Ramos (cell line): ENCODE results near the gene TAS2R60.
"Not testable (repeated sequence)": the region's sequence is repeated elsewhere in the genome, so short reads cannot be mapped to it uniquely, and the experiment has no call there.

Source experiments
- in situ Hi-C: fragments of 300-500 bp; cut with MboI; formaldehyde crosslinking; loops from one replicate; pipeline ENCODE4 v1.14.3; 2022; ENCODE audit warnings: low sequenced_read_pairs; ENCODE audit not compliant: unreplicated experiment

Gene TAS2R60

DNA sequence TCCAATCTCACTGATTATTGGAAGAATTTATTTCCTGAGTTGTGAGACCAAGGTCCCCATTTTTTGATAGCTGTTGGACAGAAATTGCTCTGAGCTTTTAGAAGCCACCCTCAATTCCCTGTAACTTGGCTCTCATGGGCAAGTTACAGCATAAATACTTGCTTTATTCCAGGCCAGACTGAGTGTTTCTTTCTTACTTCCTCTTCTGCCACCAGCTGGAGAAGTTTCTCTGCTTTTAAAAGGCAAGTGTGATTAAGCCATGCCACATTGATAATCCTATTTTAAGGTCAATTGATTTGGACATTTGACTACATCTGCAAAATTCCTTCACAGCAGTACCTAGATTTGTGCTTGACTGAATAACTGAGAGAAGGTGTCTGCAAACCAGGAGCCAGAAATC is 20.3 kb downstream of the TAS2R60 start:
- in situ Hi-C loops = no loop called here

DNA sequence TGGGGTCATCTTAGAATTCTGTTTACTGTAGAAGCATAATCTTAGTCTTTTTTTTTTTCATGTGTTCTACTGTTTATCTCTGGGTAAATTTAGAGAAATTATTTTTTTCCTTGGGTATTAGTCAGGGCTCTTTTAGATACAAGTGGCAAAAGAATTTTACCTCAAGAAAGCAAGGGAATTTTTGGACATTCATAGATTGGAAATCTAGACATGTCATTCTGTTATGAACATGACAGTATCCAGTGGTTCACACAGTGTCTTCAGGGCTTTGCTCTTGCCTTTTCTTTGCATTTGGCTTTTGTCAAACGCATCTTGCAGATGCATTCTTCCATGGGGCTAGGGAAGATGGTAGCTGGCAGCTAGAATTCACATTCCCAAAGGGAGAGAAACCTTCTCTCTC is 20.7 kb downstream of the TAS2R60 start:
- in situ Hi-C loops = no loop called here

DNA sequence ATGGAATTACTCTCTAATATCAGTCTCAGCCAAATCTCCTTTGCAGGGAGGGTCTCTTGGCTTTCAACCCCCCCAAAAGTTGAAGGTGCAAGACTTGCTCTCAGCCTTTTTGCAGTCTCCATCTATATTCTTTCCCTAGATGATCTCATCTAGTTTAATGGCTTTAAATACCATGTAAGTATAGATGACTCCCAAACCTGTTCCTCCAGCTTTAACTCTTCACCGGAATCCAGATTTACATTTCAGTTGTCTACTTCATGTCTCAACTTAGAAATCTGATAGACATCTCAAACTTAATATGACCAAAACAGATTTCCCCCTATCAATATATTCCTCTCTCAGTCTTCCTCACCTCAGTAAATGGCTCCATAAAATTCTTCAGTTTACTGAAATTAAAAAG is 24.5 kb downstream of the TAS2R60 start:
- in situ Hi-C loops = no loop called here

DNA sequence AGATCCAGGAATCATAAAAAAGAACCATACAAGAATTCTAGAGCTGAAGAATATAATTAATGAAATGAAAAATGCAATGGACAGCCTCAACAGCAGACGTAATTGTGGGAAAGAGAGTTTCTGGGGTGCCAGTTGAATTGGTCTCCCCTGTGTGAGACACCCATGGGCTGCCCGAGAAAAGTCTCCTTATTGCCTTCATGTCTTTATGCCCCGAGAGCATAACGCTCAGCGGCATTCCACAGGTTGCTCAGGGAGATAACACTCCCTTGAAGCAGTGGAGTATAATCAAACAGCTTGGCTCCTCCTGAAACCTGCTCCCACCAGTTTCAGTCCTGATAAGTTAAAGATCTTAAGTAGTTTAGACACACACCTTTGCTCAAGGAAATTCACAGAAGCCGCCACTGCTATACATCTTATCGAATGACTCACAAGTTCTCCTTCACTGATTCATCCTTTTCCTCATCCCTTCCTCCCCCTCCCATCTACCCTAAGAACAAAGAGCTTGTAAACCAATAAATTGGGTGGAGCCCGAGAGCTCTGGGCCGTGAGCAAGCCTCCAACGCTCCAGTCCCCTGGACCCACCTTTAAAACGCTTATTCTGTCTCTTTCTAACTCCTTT is 28.9 kb downstream of the TAS2R60 start:
- in situ Hi-C loops = not testable (repeated sequence)

DNA sequence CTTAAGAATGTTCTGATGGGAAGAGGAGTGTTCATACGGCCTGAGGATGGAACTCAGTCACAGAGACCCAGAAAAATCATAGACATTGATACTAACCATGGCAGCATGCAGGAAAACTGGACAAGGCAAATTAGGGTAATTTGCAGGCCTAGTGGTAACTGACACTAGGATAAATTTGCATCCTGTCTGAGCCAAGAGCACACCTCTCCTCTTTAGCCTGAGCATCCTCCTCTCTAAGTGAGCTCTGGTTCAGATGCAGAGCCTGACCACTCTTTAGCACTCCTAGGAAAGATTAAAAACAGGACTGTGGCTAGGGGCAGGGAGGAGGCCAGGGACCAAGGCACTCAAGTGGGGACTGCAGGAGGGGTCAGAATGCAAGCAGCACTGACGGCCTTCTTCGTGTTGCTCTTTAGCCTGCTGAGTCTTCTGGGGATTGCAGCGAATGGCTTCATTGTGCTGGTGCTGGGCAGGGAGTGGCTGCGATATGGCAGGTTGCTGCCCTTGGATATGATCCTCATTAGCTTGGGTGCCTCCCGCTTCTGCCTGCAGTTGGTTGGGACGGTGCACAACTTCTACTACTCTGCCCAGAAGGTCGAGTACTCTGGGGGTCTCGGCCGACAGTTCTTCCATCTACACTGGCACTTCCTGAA is 34.4 kb downstream of the TAS2R60 start, which contains the start of gene TAS2R41:
Gene TAS2R41, plus strand, starts transcription at position 373 of the 650 bp plus-strand sequence. Its CDS starts 0 bp downstream, at position 373.
- in situ Hi-C loops = no loop called here

DNA sequence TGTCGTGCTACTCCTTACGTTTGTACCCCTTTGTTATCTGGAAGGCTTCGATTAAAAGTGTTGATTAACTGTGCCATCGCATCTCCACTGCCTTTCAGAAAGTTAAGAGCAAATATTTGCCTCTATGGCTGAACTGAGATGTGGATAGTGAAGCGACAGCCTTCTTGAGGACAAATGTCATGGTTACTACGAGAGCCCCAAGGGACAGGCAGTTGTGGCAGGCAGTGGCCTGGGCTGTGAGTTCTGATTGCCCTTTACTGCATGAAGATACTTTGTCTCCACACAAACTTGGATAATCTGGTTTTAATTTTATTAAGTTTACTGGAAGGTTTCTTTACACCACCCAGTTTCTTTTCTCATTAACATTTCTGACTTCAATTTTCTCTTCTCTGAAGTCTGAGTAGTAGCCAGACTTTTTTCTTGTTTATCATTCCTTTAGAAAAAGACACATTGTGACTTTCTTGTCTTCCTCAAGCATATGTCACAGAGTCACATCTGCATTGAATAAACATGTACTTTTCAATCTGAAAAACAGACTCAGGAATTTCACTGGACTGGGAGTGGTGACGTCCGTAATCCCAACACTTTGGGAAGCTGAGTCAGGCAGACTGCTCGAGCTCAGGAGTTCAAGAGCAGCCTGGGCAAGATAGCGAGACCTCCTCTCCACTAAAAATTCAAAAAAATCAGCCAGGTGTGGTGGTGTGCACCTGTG is 36.0 kb downstream of the TAS2R60 start:
- in situ Hi-C loops = no loop called here

DNA sequence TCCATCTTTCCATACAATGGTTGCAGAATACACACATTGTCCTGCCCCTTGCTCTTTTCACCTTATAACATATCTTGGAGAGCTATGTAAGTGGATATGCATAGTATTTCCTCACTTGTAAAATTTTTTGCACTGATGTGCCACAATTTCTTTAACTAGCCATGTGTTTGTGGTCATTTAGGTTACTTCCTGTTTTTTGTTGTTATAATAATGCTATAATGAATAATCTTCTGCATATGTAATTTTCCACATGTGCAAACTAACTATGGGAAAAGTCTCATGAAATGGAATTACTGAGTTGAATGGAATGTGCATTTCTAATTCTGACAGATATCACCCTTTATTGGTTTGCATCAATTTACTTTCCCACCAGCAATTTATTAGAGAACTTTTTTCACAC is 37.2 kb downstream of the TAS2R60 start:
- in situ Hi-C loops = no loop called here

DNA sequence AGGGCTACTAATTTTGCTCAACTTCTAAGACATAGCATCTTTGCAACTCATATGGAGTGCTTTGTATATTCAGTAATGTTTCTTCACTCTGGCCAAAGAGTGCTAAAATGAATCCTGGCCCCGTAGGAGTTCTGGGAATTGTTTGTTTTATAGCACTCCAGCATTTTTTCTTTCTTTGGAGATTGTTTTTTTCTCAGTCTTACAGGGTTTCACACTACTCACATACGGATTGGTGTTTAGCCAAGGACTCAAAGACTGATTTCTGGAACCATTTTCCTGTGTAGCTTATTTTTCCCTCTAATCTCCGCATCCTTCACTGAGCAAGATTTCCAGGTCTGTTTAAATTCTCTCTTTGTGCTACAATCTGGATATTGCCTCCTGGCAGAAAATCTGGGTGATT is 40.9 kb downstream of the TAS2R60 start:
- in situ Hi-C loops = no loop called here

DNA sequence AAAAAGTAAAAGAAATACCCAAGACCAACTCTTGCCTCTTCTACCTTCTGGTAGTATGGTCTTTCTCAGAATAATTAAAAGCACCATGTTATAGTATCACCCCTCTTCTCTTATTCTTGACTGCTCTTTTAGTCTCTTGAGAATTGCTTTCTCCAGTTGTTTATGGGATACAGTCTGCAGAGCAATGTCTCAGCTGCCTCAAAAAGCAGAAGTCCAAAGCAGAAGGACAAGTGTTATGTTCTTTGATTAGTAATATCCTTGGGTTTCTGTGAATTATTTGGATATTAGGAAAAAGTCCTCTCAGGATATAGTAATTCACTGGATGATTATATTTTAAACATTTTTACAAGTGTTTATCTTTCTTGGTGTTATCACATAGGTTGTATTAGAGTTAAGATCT is 41.8 kb downstream of the TAS2R60 start:
- in situ Hi-C loops = no loop called here

DNA sequence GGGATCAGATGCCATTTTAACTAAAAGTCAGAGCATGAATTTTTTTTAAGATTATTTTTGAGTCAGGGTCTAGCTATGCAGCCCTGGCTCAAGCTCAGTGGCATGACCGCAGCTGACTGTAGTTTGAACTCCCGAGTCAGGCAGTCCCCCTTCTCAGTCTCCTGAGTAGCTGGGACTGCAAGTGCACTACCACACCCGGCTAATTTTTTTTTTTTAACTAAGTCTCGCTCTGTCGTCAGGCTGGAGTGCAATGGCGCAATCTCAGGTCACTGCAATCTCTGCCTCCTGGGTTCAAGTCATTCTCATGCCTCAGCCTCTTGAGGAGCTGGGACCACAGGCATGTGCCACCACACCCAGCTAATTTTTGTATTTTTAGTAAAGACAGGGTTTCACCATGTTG is 42.2 kb downstream of the TAS2R60 start:
- in situ Hi-C loops = no loop called here

DNA sequence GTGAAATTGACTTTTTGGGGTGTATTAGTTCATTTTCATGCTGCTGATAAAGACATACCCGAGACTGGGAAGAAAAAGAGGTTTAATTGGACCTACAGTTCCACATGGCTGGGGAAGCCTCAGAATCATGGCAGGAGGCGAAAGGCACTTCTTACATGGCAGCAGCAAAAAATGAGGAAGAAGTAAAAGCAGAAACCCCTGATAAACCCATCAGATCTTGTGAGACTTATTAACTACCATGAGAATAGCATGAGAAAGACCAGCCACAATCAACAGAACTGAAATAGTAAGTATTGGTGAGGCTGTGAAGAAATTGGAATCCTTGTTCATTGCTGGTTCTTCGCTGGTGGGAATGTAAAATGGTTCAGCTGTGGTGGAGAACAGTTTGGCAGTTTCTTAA is 43.0 kb downstream of the TAS2R60 start:
- in situ Hi-C loops = not testable (repeated sequence)

DNA sequence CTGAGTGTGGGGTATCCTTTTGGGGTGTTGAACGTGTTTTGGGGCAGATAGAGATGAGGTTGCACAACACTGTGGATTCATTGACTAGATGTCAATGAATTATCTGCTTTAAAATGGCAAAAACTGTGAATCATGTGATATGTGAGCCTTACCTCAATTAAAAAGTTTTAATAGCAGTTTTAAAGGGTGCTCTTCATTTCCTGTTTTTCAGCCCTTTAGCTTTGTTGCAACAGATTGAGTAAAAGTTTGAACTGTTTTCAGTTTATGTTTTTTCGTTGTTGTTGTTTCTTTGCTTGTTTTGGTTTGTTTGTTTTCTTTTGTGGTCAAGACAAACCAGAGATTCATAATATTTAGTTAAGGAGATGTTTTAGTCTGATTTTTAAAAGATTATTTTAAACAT is 43.8 kb downstream of the TAS2R60 start:
- in situ Hi-C loops = no loop called here

DNA sequence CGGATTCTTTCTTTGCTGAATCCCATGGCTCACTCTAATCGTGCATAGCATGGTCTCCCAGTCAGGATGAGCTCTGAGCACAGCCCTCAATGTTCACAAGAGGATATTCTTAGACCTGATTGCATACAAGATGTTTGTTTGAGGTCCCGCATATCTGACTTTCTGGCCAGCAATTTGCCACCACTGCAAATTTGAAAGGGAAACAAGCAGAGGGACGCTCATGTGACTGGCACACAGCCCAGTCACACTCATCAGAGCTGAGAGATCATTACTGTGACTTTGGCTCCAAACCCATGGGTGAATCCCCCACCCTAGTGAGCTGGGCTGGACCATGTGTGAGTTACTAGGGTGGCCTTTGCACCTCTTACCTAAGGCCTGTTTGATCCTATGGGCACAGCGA is 44.3 kb downstream of the TAS2R60 start:
- in situ Hi-C loops = no loop called here

DNA sequence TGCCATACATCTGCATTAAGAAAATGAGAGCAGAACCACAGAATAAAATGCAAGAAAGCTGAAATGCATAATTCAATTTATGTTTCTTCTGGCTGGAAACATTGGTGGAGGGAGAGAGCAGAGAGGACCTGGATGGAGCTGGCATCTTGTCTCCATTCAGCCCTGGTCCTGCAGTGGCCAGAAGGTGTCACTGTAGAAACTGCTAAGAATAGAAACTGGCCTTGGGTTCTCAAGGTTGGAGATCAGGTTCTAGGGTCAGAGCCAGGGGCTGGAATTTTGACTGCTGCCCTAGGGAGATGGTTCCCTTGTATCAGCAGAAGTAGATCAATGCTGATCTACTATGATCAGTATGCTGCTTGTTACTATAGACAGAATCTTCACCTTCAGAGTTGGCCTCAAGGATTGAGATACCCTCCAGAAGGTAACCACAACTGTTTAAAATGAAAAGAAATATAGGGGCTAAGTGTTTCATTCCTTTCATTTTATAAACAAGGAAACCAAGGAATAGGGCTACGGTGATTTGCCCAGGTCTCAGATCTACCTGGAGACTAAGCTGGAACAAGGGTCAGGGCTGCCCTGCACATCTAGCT is 47.6 kb downstream of the TAS2R60 start:
- in situ Hi-C loops = no loop called here

DNA sequence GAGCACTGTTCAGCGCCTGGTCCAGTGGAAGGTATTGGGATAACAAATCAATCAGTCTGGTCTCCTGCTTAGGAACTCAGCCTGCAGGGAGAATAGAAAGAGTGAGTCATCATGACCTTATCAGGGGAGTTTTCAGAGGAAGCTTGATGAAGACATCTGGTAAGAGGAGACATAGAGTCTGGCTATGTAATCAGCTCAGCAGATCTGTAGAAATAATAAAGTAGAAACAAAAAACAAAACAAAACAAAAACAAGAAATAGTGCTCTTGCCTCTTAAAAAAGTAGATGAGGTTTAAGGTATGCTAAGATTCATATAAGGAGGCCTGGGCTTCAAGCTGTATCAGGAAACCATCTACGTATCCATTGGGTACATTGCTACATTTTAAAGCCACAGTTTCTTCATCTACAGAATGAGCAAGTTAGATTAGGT is 48.8 kb downstream of the TAS2R60 start:
- in situ Hi-C loops = no loop called here

DNA sequence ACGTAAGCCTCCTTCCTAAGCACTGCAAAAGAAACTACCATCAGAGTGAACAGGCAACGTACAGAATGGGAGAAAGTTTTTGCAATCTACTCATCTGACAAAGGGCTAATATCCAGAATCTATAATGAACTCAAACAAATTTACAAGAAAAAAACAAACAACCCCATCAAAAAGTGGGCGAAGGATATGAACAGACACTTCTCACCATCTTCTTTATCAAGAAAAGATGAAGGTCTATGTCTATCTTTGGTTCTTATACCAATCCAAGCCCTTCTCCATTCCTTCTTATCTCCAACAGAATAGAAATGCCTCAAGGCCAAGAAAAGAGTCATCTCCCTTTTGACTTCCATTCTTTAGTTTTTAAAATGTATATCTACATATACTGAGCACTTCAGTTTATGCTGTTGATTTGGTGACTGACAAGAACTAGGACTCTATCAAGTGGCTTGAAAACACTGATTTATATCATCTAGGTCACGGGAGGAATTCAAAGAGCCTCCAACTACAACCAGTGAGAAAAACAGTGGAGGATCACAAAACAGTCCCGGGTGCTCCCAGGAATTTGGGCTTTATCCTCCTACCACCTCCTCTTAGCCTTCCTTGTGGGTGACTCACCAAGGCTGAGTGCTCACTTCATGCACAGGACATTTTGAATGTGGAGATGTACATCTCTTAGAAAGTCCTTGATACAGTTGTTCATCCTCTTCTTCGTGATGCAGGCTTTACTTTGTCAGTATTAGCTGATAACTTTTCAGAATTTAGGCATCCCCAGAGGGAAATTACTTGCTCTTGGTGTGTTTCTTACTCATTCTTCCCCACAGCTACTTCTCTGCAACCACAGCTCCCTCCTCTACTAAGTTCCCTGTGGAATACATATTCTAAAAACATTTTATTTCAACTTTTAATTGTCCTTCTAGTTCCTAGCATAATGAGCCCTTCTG is 49.8 kb downstream of the TAS2R60 start:
- in situ Hi-C loops = no loop called here

DNA sequence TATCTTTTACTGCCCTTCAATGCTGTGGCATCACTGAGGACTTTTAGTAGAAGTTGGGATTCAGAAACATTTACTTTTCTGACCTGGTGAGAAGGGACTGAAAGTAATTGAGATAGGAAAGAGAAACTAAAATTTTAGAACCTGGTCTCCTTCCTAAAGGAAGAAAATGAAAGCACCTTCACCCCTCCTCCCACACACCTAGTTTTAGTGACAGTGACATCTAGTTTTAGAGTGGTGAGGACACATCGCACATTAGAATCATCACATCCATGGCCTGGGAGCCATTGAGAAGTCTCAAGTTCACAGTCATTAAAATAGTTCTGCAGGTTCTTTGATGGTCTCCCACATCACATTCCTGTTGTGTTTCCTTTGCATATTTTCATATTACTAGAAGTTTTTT is 50.5 kb downstream of the TAS2R60 start:
- in situ Hi-C loops = no loop called here
